Type B pancreatic cell (in vitro differentiated cells): ENCODE measurements around the gene MCM3AP. TPM values are rescaled to one million over a fixed set of nuclear protein-coding genes. Genes with fewer than 3 reads are reported as not detected.

Experiments used
- DNase-seq: peaks from one replicate; pipeline ENCODE4 v3.0.0; 2021; ENCODE audit warnings: mixed read lengths; ENCODE audit not compliant: unreplicated experiment; ENCODE audit errors: extremely low spot score
- H3K27ac Mint-ChIP-seq: 2 replicates; pipeline ENCODE4 v1.8.0; 2021; ENCODE audit warnings: mild to moderate bottlenecking, mixed read lengths
- H3K27me3 Mint-ChIP-seq: 2 replicates; pipeline ENCODE4 v1.8.0; 2021; ENCODE audit warnings: mixed read lengths
- H3K36me3 Mint-ChIP-seq: 2 replicates; pipeline ENCODE4 v1.8.0; 2021; ENCODE audit warnings: mixed read lengths
- H3K4me1 Mint-ChIP-seq: one replicate; pipeline ENCODE4 v1.8.0; 2021; ENCODE audit warnings: mixed read lengths; ENCODE audit not compliant: unreplicated experiment
- H3K4me3 Mint-ChIP-seq: 2 replicates; pipeline ENCODE4 v1.8.0; 2021; ENCODE audit warnings: mild to moderate bottlenecking, mixed read lengths
- H3K9me3 Mint-ChIP-seq: 2 replicates; pipeline ENCODE4 v1.8.0; 2021; ENCODE audit warnings: mixed read lengths
- total RNA-seq: library from RNA; stranded (reverse); gene quantifications from 2 replicates; pipeline ENCODE4 v1.2.1, GENCODE V29; 2021; ENCODE audit warnings: low replicate concordance
- TF ChIP-seq, protein P1 (sequence below): fragments of 200-600 bp; sonication (generic); conservative IDR thresholded peaks from 2 replicates; pipeline ENCODE4 v1.5.0; 2021; ENCODE audit warnings: antibody characterized with exemption, mild to moderate bottlenecking

Gene MCM3AP
- total RNA-seq, 1 donor from 2014 or later = 120 TPM

DNA sequence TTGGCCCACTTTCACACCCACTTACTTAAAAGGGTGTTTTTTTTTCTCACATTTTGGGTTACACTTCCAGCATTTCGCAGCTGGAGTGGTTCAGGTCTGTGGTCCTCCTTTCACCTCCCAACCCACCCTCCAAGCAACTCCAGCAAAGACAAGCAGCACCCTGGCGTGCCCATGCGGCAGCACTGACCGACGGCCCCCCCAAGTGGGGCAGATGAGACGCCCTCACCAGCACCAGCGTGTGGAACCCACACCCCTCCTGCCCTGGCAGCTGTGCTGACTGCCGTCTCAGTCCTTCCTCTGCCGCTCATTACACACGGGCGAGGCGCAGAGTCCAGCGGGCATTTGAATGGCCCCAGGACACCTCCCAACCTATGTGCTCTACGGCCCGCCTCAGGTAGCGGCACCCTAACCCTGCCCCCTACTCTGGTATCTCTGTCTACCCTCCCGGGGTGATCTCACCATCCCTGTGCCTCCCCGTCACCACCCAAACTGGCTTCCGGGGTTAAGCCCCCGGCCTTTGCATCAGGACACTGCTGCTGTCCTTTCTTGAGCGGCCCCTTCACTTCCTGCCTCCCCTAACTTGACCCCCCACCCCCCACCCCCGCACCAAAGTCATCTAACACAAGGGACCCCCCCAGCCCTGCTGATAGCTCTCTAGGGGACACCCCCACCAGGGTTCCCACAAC is 67.8 kb downstream of the MCM3AP start:
- Mint-ChIP-seq H3K27ac (no peak overlapping the region), H3K9me3 (no peaks in the 10 kb centered on the region), H3K27me3 (no peaks in the 10 kb centered on the region), H3K4me3 (no peak overlapping the region), H3K4me1 (no peaks in the 10 kb centered on the region), H3K36me3 (peaks cover 5% of the 10 kb centered on the region)
- TF ChIP-seq, protein P1, sequence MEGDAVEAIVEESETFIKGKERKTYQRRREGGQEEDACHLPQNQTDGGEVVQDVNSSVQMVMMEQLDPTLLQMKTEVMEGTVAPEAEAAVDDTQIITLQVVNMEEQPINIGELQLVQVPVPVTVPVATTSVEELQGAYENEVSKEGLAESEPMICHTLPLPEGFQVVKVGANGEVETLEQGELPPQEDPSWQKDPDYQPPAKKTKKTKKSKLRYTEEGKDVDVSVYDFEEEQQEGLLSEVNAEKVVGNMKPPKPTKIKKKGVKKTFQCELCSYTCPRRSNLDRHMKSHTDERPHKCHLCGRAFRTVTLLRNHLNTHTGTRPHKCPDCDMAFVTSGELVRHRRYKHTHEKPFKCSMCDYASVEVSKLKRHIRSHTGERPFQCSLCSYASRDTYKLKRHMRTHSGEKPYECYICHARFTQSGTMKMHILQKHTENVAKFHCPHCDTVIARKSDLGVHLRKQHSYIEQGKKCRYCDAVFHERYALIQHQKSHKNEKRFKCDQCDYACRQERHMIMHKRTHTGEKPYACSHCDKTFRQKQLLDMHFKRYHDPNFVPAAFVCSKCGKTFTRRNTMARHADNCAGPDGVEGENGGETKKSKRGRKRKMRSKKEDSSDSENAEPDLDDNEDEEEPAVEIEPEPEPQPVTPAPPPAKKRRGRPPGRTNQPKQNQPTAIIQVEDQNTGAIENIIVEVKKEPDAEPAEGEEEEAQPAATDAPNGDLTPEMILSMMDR = no peak
- DNase-seq = peak; percentile 61

DNA sequence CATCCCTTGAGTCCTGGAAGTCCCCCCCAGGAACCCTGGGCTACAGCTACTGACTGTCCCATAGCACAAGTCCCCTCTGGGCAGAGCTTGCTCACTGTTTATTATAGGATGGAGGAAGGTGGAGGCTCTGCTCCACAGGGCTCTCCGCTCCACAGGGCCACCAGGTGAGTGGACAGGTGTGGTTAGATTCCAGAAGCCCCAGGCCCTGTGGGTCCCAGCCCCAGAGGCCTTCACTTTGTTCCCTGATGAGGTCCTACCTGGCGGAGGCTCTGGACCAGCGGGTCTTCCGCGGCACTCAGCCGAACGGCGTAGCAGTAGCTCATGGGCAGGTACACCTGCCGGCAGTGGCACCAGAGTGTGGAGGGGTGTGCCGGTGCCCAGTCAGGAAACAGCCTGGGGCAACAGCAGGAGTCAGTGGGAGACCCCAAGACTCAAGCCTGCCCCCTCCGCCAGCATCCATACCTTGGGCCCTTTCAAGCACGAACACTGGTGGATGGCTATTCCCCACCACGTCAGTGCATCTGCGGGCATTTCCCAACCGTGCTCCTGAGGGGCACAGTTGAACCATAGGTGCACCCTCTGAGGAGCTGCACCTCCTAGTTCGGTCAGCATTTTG is 69.2 kb downstream of the MCM3AP start:
- Mint-ChIP-seq H3K27ac (no peak overlapping the region), H3K27me3 (no peaks in the 10 kb centered on the region)
- DNase-seq = no peak

DNA sequence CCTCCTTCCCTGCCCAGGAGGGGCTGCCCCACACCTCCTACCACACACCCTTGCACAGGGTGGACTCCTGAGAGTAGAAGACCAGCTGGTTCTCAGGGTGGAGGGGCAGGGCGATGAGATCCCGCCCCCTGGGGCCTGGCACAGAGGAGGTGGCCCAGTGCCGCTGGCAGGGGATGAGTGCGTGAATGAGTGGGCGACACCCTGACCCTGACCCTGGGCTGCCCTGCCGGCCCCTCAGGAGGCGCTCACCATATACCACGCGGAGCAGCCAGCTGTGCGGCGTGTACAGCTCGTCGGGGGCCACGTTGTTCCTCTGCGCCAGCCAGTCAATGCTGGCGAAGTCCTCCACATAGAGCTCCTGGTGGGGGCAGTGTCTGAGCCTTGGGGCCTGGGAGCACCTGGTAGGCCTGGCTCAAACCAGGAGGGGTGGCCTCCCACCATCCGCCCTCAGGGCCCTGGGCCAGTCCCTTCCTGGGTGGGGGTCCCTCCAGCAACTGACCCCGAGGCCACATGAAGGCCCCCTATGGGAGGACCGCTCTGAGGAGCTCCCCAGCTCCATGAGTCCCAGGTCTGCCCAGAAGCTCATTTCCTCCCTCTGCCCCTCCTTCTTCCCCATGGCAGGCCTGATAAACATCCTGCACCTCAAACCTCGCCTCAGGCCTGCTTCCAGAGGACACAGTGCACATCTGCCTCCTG is 69.8 kb downstream of the MCM3AP start:
- no peak overlapping the region for H3K4me3 Mint-ChIP-seq
- no peaks in the 10 kb centered on the region for H3K4me1 Mint-ChIP-seq
- no peak for DNase-seq
- TF ChIP-seq, protein P1 = no peak
- H3K27ac Mint-ChIP-seq = no peak overlapping the region
- H3K27me3 Mint-ChIP-seq = no peaks in the 10 kb centered on the region
- H3K9me3 Mint-ChIP-seq = no peaks in the 10 kb centered on the region
- H3K36me3 Mint-ChIP-seq = peaks cover 5% of the 10 kb centered on the region

More for the DNA sequence above, 69.2 kb downstream of the MCM3AP start:
- Mint-ChIP-seq H3K4me1 (no peaks in the 10 kb centered on the region), H3K36me3 (peaks cover 5% of the 10 kb centered on the region), H3K4me3 (no peak overlapping the region), H3K9me3 (no peaks in the 10 kb centered on the region)
- TF ChIP-seq, protein P1 = no peak

DNA sequence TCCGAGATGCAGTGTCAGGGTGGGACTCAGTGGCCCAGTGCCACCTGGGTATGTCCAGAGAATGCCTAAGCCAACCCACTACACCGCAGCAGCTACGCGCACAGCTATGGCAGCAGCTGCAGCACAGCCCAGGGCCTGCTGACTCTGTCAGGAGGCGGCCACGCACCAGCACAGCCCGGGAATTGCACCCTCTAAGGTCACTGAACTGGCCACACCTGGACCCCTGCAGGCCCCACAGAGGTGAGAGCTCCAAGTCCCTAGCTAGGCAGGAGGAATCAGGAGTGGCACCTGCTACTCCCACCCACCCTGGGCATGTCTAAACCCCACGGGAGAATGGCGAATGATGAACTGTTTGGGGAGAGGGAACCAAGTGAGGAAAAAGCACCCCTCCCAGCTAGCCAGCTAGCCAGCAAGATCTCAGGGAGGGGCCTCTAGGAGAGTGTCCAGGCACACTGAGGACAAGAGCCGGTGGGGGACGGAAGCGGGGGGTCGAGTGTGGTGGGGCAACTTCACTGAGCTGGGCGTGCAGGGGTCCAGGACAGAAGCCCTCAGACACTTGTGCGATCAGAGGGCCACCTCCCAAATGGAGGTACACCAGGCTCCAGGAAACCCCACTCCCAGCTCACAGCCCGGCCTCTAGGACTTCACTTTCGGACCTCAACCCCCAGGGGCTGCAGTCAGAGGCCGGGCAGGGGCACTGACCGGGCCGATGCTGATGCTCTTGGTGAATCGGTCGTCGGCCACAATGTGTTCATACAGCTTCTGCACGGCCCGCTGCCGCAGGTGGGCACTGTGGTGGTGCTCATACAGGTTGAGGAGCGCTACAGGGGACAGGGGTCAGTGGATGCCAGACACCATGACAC is 70.7 kb downstream of the MCM3AP start:
- H3K27me3 Mint-ChIP-seq = no peaks in the 10 kb centered on the region
- no peak overlapping the region for H3K4me3 Mint-ChIP-seq
- H3K36me3 Mint-ChIP-seq = no peaks in the 10 kb centered on the region
- TF ChIP-seq, protein P1 = no peak
- H3K27ac Mint-ChIP-seq = no peak overlapping the region
- H3K9me3 Mint-ChIP-seq = no peaks in the 10 kb centered on the region
- DNase-seq = no peak
- no peaks in the 10 kb centered on the region for H3K4me1 Mint-ChIP-seq

DNA sequence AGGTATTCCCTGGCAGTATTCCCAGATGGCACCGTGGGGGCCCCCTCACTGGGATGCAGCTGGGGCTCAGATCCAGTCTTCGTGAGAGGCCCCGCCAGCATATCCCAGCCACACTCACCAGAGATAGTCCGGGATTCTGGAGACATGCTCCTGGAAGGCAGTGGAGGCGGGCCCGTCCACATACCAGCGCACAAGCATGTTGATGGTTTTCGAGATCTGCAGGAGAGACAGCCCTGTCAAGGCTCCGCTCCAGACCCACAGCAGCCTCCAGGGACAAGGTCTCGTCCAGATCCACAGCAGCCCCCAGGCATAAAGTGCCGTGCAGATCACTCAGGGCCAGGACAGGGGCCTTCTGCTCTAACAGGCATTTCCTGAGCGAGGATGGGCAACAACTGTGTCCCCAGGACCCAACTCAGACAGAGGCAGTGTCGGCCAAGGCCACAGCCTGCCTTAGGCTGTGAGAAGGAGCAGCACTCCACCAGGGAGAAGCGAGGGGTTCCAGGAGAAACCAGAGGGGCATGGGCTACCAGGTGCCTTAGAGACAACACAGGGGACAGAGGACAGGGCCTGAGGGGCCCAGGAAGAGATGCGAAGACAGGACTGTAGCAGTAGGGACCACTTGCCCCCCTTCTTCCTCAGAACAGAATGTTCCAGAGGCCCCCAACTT is 71.7 kb downstream of the MCM3AP start:
- H3K27ac Mint-ChIP-seq = no peak overlapping the region
- TF ChIP-seq, protein P1 = no peak
- no peaks in the 10 kb centered on the region for H3K36me3 Mint-ChIP-seq
- no peaks in the 10 kb centered on the region for H3K9me3 Mint-ChIP-seq
- no peaks in the 10 kb centered on the region for H3K4me1 Mint-ChIP-seq
- H3K4me3 Mint-ChIP-seq = no peak overlapping the region
- no peak for DNase-seq
- H3K27me3 Mint-ChIP-seq = no peaks in the 10 kb centered on the region
